ENCODE data around the gene SLC24A3. TPM values are rescaled to one million over a fixed set of nuclear protein-coding genes. Genes with fewer than 3 reads are reported as not detected.
A peak's percentile ranks its signal among the peaks of the same experiment; 100 is the strongest.

Gene SLC24A3
- total RNA-seq, 2 donors from 2014 or later = 1.4 to 3.7 TPM

GRCh38 chr20:19583532-19584175 is 371.2 kb downstream of the SLC24A3 start:
- Histone ChIP-seq H3K27me3 (no peaks in the 10 kb centered on the region), H3K27ac (no peak overlapping the region), H3K4me3 (no peak overlapping the region), H3K4me1 (no peaks in the 10 kb centered on the region), H3K36me3 (no peaks in the 10 kb centered on the region), H3K9me3 (no peaks in the 10 kb centered on the region)
- peak; percentile 70 for DNase-seq (ENCODE audit: low spot score)
- TF ChIP-seq CTCF (IDR thresholded peaks at IDR 0.05) = peak in 1 of 2 donors; percentile 75

- H3K27me3 ChIP-seq = no peaks in the 10 kb centered on the region
- H3K36me3 ChIP-seq = no peaks in the 10 kb centered on the region
- peaks cover 0 to 6% of the 10 kb centered on the region in 2 donors for H3K9me3 ChIP-seq
- no peak for TF ChIP-seq CTCF (IDR thresholded peaks at IDR 0.05)
- no peak overlapping the region for H3K4me3 ChIP-seq
- H3K27ac ChIP-seq = no peak overlapping the region
- H3K4me1 ChIP-seq = no peaks in the 10 kb centered on the region
- DNase-seq (ENCODE audit: low spot score) = no peak
Measured at GRCh38 chr20:19588241-19588640, 375.8 kb downstream of the SLC24A3 start.

- no peak for TF ChIP-seq CTCF (IDR thresholded peaks at IDR 0.05)
- Histone ChIP-seq H3K36me3 (no peaks in the 10 kb centered on the region), H3K4me1 (no peaks in the 10 kb centered on the region), H3K27ac (no peak overlapping the region), H3K27me3 (no peaks in the 10 kb centered on the region), H3K9me3 (peaks cover 0 to 6% of the 10 kb centered on the region in 2 donors), H3K4me3 (no peak overlapping the region)
- DNase-seq (ENCODE audit: low spot score) = no peak
Measured at GRCh38 chr20:19588732-19589131, 376.3 kb downstream of the SLC24A3 start.

- no peak overlapping the region for H3K27ac ChIP-seq
Measured at GRCh38 chr20:19589787-19590362, 377.4 kb downstream of the SLC24A3 start.

GRCh38 chr20:19590382-19590781 is 377.9 kb downstream of the SLC24A3 start:
- Histone ChIP-seq H3K27me3 (no peaks in the 10 kb centered on the region), H3K4me1 (no peaks in the 10 kb centered on the region), H3K27ac (no peak overlapping the region), H3K36me3 (no peaks in the 10 kb centered on the region), H3K4me3 (no peak overlapping the region), H3K9me3 (peaks cover 0 to 6% of the 10 kb centered on the region in 2 donors)
- no peak for DNase-seq (ENCODE audit: low spot score)
- TF ChIP-seq CTCF (IDR thresholded peaks at IDR 0.05) = no peak

More at GRCh38 chr20:19589787-19590362, 377.4 kb downstream of the SLC24A3 start:
- no peaks in the 10 kb centered on the region for H3K27me3 ChIP-seq
- no peak for TF ChIP-seq CTCF (IDR thresholded peaks at IDR 0.05)
- no peak for DNase-seq (ENCODE audit: low spot score)
- no peaks in the 10 kb centered on the region for H3K36me3 ChIP-seq
- H3K9me3 ChIP-seq = peaks cover 0 to 6% of the 10 kb centered on the region in 2 donors
- H3K4me3 ChIP-seq = no peak overlapping the region
- H3K4me1 ChIP-seq = no peaks in the 10 kb centered on the region
